ENCODE results near the gene MTPN.

The MTPN gene

GRCh38 chr7:135933509-135934188 is 43.5 kb downstream of the MTPN start:
- no peak overlapping the region for H3K4me3 ChIP-seq (ENCODE audit: low read length)
- TF ChIP-seq ZNF274 (IDR thresholded peaks at IDR 0.05; ENCODE audit: low read depth, low read length) = no peak

GRCh38 chr7:135932131-135932530 is 45.0 kb downstream of the MTPN start:
- H3K4me3 ChIP-seq (ENCODE audit: low read length) = no peak overlapping the region
- no peak for TF ChIP-seq ZNF274 (IDR thresholded peaks at IDR 0.05; ENCODE audit: low read depth, low read length)

GRCh38 chr7:135930565-135931461 is 46.3 kb downstream of the MTPN start:
- H3K4me3 ChIP-seq (ENCODE audit: low read length) = no peak overlapping the region

GRCh38 chr7:135929722-135930141 is 47.4 kb downstream of the MTPN start:
- no peak for TF ChIP-seq ZNF274 (IDR thresholded peaks at IDR 0.05; ENCODE audit: low read depth, low read length)
- no peak overlapping the region for H3K4me3 ChIP-seq (ENCODE audit: low read length)

More at GRCh38 chr7:135930565-135931461, 46.3 kb downstream of the MTPN start:
- TF ChIP-seq ZNF274 (IDR thresholded peaks at IDR 0.05; ENCODE audit: low read depth, low read length) = no peak

GRCh38 chr7:135929249-135929648 is 47.9 kb downstream of the MTPN start:
- H3K4me3 ChIP-seq (ENCODE audit: low read length) = no peak overlapping the region
- TF ChIP-seq ZNF274 (IDR thresholded peaks at IDR 0.05; ENCODE audit: low read depth, low read length) = no peak

GRCh38 chr7:135928136-135928535 is 49.0 kb downstream of the MTPN start:
- no peak overlapping the region for H3K4me3 ChIP-seq (ENCODE audit: low read length)
- TF ChIP-seq ZNF274 (IDR thresholded peaks at IDR 0.05; ENCODE audit: low read depth, low read length) = no peak

- no peak for TF ChIP-seq ZNF274 (IDR thresholded peaks at IDR 0.05; ENCODE audit: low read depth, low read length)
- no peak overlapping the region for H3K4me3 ChIP-seq (ENCODE audit: low read length)
These were observed 51.9 kb downstream of the MTPN start for GRCh38 chr7:135925210-135925609.

- no peak overlapping the region for H3K4me3 ChIP-seq (ENCODE audit: low read length)
- TF ChIP-seq ZNF274 (IDR thresholded peaks at IDR 0.05; ENCODE audit: low read depth, low read length) = no peak
These were observed 52.9 kb downstream of the MTPN start for GRCh38 chr7:135924302-135924701.

GRCh38 chr7:135922263-135922662 is 54.9 kb downstream of the MTPN start:
- TF ChIP-seq ZNF274 (IDR thresholded peaks at IDR 0.05; ENCODE audit: low read depth, low read length) = no peak
- no peak overlapping the region for H3K4me3 ChIP-seq (ENCODE audit: low read length)

GRCh38 chr7:135920478-135920877 is 56.7 kb downstream of the MTPN start:
- no peak overlapping the region for H3K4me3 ChIP-seq (ENCODE audit: low read length)
- no peak for TF ChIP-seq ZNF274 (IDR thresholded peaks at IDR 0.05; ENCODE audit: low read depth, low read length)

GRCh38 chr7:135919071-135919841 is 57.9 kb downstream of the MTPN start:
- H3K4me3 ChIP-seq (ENCODE audit: low read length) = no peak overlapping the region
- TF ChIP-seq ZNF274 (IDR thresholded peaks at IDR 0.05; ENCODE audit: low read depth, low read length) = no peak

GRCh38 chr7:135918134-135918533 is 59.0 kb downstream of the MTPN start:
- H3K4me3 ChIP-seq (ENCODE audit: low read length) = no peak overlapping the region
- TF ChIP-seq ZNF274 (IDR thresholded peaks at IDR 0.05; ENCODE audit: low read depth, low read length) = no peak

- H3K4me3 ChIP-seq (ENCODE audit: low read length) = no peak overlapping the region
- TF ChIP-seq ZNF274 (IDR thresholded peaks at IDR 0.05; ENCODE audit: low read depth, low read length) = no peak
These were observed 59.4 kb downstream of the MTPN start for GRCh38 chr7:135917721-135918120.

GRCh38 chr7:135914346-135914745 is 62.8 kb downstream of the MTPN start:
- TF ChIP-seq ZNF274 (IDR thresholded peaks at IDR 0.05; ENCODE audit: low read depth, low read length) = no peak
- no peak overlapping the region for H3K4me3 ChIP-seq (ENCODE audit: low read length)
